Mesendoderm (in vitro differentiated cells): ENCODE results near the gene TUBB2A.

Experiments
- DNase-seq: peaks from one replicate; pipeline ENCODE4 v3.0.0; 2013
- H2AK5ac ChIP-seq: 2 replicates; pipeline ENCODE4 v1.6.1; 2013; ENCODE audit warnings: low read length, inconsistent platforms
- H2BK120ac ChIP-seq: 2 replicates; pipeline ENCODE4 v1.6.1; 2013; ENCODE audit warnings: low read depth, mild to moderate bottlenecking, low read length, moderate library complexity, mixed read lengths
- H2BK15ac ChIP-seq: replicated peaks from 2 replicates; pipeline ENCODE4 v1.6.1; 2013; ENCODE audit warnings: low read depth, mild to moderate bottlenecking, moderate library complexity
- H2BK5ac ChIP-seq: 2 replicates; pipeline ENCODE4 v1.6.1; 2013; ENCODE audit warnings: low read length, inconsistent platforms
- H3K18ac ChIP-seq: 2 replicates; pipeline ENCODE4 v1.6.1; 2013; ENCODE audit warnings: mild to moderate bottlenecking, low read length, mixed read lengths
- H3K23ac ChIP-seq: one replicate; pipeline ENCODE4 v1.6.1; 2013; ENCODE audit warnings: low read length
- H3K27ac ChIP-seq: 2 replicates; pipeline ENCODE4 v1.5.1; 2013; ENCODE audit warnings: low read depth, mild to moderate bottlenecking, inconsistent platforms, low read length, moderate library complexity
- H3K27me3 ChIP-seq: 2 replicates; pipeline ENCODE4 v1.6.1; 2013; ENCODE audit warnings: low read length, control low read depth, mild to moderate bottlenecking, inconsistent platforms; ENCODE audit not compliant: insufficient read depth, poor library complexity
- H3K36me3 ChIP-seq: 2 replicates; pipeline ENCODE4 v1.6.1; 2013; ENCODE audit warnings: low read length, inconsistent platforms; ENCODE audit not compliant: control insufficient read depth, insufficient read depth
- H3K4ac ChIP-seq: one replicate; pipeline ENCODE4 v1.6.1; 2013; ENCODE audit warnings: low read depth, mild to moderate bottlenecking, low read length, moderate library complexity
- H3K4me1 ChIP-seq: 2 replicates; pipeline ENCODE4 v1.6.1; 2013; ENCODE audit warnings: low read depth, low read length, inconsistent platforms; ENCODE audit not compliant: control insufficient read depth
- H3K4me2 ChIP-seq: 2 replicates; pipeline ENCODE4 v1.6.1; 2013; ENCODE audit warnings: low read length
- H3K4me3 ChIP-seq: 2 replicates; pipeline ENCODE4 v1.5.1; 2013; ENCODE audit warnings: mild to moderate bottlenecking, low read length
- H3K56ac ChIP-seq: one replicate; pipeline ENCODE4 v1.6.1; 2013; ENCODE audit warnings: low read length
- H3K79me1 ChIP-seq: 2 replicates; pipeline ENCODE4 v1.6.1; 2013; ENCODE audit warnings: low read length, inconsistent platforms
- H3K79me2 ChIP-seq: 2 replicates; pipeline ENCODE4 v1.6.1; 2013; ENCODE audit warnings: mild to moderate bottlenecking, low read length; ENCODE audit not compliant: control insufficient read depth, insufficient read depth
- H3K9ac ChIP-seq: 2 replicates; pipeline ENCODE4 v1.6.1; 2013; ENCODE audit warnings: low read length, inconsistent platforms
- H4K5ac ChIP-seq: one replicate; pipeline ENCODE4 v1.6.1; 2013; ENCODE audit warnings: low read length
- H4K8ac ChIP-seq: one replicate; pipeline ENCODE4 v1.6.1; 2013; ENCODE audit warnings: low read depth, mild to moderate bottlenecking, control low read depth, low read length, moderate library complexity
- WGBS: extraction: QIAGEN DNeasy Blood & Tissue Kit; methylation state at CpG from one replicate; pipeline ENCODE4 v1.1.7; 2013; ENCODE audit warnings: low lambda C conversion rate, missing lambda C conversion rate; ENCODE audit not compliant: insufficient coverage; ENCODE audit errors: extremely low coverage; 5-methylcytosine and 5-hydroxymethylcytosine counted together

Gene TUBB2A

DNA sequence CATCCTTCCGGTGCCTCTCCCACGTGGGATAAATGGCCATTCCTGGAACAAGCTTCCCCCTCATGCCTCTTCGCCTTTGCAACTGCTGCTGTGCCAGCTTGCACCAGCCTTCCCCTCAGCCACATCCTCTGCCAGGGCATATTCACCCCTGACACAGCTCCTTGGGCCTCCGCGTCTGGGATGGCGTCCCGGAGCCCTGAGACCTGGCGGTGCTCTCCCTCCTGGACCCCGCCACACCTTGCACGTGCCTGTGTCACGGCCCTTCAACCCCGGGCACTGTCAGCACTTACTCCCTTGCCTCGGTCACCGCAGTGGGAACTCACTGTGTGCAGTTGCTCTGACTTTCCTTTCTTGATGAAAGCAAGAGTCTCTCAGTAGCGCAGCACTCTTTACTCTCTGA is 25.6 kb downstream of the TUBB2A start:
- H2BK5ac ChIP-seq = no peak overlapping the region
- H3K79me1 ChIP-seq = no peaks in the 10 kb centered on the region
- H3K27ac ChIP-seq = no peak overlapping the region
- no peak overlapping the region for H2BK15ac ChIP-seq
- no peaks in the 10 kb centered on the region for H3K4me1 ChIP-seq
- H3K79me2 ChIP-seq = no peaks in the 10 kb centered on the region
- no peak overlapping the region for H3K9ac ChIP-seq
- no CpG with 5 or more reads among the region's 15 CpGs for WGBS
- no peaks in the 10 kb centered on the region for H3K27me3 ChIP-seq
- DNase-seq = no peak
- no peak overlapping the region for H3K4me3 ChIP-seq
- H3K56ac ChIP-seq = no peak overlapping the region
- H3K36me3 ChIP-seq = peaks cover 2% of the 10 kb centered on the region
- H3K23ac ChIP-seq = no peak overlapping the region
- no peak overlapping the region for H2BK120ac ChIP-seq
- H3K4me2 ChIP-seq = no peak overlapping the region
- H2AK5ac ChIP-seq = no peak overlapping the region
- no peak overlapping the region for H4K5ac ChIP-seq
- no peak overlapping the region for H4K8ac ChIP-seq
- H3K18ac ChIP-seq = no peak overlapping the region
- no peak overlapping the region for H3K4ac ChIP-seq

- H3K4me1 ChIP-seq = no peaks in the 10 kb centered on the region
- DNase-seq = no peak
- H3K79me2 ChIP-seq = no peaks in the 10 kb centered on the region
- H3K79me1 ChIP-seq = no peaks in the 10 kb centered on the region
- no CpG with 5 or more reads among the region's 15 CpGs for WGBS
- H3K56ac ChIP-seq = no peak overlapping the region
- H2AK5ac ChIP-seq = no peak overlapping the region
- no peak overlapping the region for H3K9ac ChIP-seq
- no peak overlapping the region for H4K8ac ChIP-seq
- no peak overlapping the region for H3K27ac ChIP-seq
- H2BK15ac ChIP-seq = no peak overlapping the region
- no peak overlapping the region for H3K4ac ChIP-seq
- peaks cover 2% of the 10 kb centered on the region for H3K36me3 ChIP-seq
- H3K27me3 ChIP-seq = no peaks in the 10 kb centered on the region
- no peak overlapping the region for H2BK5ac ChIP-seq
- H3K4me2 ChIP-seq = no peak overlapping the region
- no peak overlapping the region for H4K5ac ChIP-seq
- H3K23ac ChIP-seq = no peak overlapping the region
- H3K4me3 ChIP-seq = no peak overlapping the region
- H3K18ac ChIP-seq = no peak overlapping the region
- H2BK120ac ChIP-seq = no peak overlapping the region
Measured at GRCh38 chr6:3128356-3129108, 28.8 kb downstream of the TUBB2A start.

GRCh38 chr6:3125815-3126214 is 31.5 kb downstream of the TUBB2A start:
- Histone ChIP-seq H2AK5ac (no peak overlapping the region), H3K4ac (no peak overlapping the region), H3K79me2 (no peaks in the 10 kb centered on the region), H2BK15ac (no peak overlapping the region), H3K36me3 (peaks cover 2% of the 10 kb centered on the region), H3K4me3 (no peak overlapping the region), H3K27me3 (no peaks in the 10 kb centered on the region), H3K18ac (no peak overlapping the region), H3K56ac (no peak overlapping the region), H3K27ac (no peak overlapping the region), H3K9ac (no peak overlapping the region), H2BK120ac (no peak overlapping the region), H3K4me1 (no peaks in the 10 kb centered on the region), H3K79me1 (no peaks in the 10 kb centered on the region), H4K5ac (no peak overlapping the region), H3K23ac (no peak overlapping the region), H3K4me2 (no peak overlapping the region), H4K8ac (no peak overlapping the region), H2BK5ac (no peak overlapping the region)
- no CpG with 5 or more reads among the region's 2 CpGs for WGBS
- no peak for DNase-seq

DNA sequence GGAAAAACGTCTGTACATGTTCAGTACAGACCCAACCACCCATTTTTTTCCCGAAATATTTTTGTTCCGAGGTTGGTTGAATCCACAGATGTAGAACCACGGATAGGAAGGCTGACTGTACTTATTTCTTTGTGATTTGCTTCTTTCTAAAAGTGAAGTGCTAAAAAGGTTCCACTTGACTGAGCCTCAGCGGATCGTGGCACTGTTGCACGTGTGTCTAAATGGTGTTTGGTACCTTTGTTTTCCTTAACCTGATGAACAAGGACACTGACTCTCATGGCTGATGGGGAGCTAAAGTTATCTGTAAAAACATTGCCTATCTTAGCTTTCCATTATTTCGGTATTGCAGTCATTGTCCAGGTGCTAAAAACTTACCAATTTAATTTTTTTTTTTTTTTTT is 32.7 kb downstream of the TUBB2A start:
- WGBS = no CpG with 5 or more reads among the region's 8 CpGs
- Histone ChIP-seq H3K36me3 (peaks cover 2% of the 10 kb centered on the region), H3K4me2 (no peak overlapping the region), H3K27me3 (no peaks in the 10 kb centered on the region), H3K4me1 (no peaks in the 10 kb centered on the region), H2BK120ac (no peak overlapping the region), H3K4me3 (no peak overlapping the region), H3K4ac (no peak overlapping the region), H3K9ac (no peak overlapping the region), H2AK5ac (no peak overlapping the region), H3K23ac (no peak overlapping the region), H3K18ac (no peak overlapping the region), H3K27ac (no peak overlapping the region), H2BK15ac (no peak overlapping the region), H3K79me2 (no peaks in the 10 kb centered on the region), H3K79me1 (no peaks in the 10 kb centered on the region), H2BK5ac (no peak overlapping the region), H3K56ac (no peak overlapping the region), H4K8ac (no peak overlapping the region), H4K5ac (no peak overlapping the region)
- no peak for DNase-seq

DNA sequence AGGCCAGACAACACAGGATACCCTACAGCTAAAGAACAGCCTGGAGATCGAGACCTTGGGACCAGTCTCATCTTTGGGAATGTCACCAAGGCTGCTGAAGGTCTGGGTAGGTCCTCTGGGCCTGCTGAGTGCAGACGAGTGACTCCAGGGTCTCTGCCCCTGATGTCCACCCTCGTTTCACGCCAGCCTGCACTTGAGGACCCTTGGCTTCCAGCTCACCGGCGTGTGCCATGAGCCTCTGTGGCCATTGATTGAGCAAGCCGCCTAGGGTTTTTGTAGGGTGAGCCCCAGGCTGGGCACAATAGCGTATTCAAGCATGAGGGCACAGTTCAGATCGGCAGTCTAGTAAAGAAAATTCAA is 34.5 kb downstream of the TUBB2A start:
- Histone ChIP-seq H4K8ac (no peak overlapping the region), H3K4ac (no peak overlapping the region), H3K9ac (no peak overlapping the region), H3K27ac (no peak overlapping the region), H3K79me2 (peaks cover 4% of the 10 kb centered on the region), H2BK120ac (no peak overlapping the region), H3K27me3 (no peaks in the 10 kb centered on the region), H3K4me2 (no peak overlapping the region), H4K5ac (no peak overlapping the region), H3K4me3 (no peak overlapping the region), H3K36me3 (no peaks in the 10 kb centered on the region), H3K4me1 (no peaks in the 10 kb centered on the region), H2BK15ac (no peak overlapping the region), H3K23ac (peak overlapping the region; percentile 75), H2BK5ac (no peak overlapping the region), H2AK5ac (no peak overlapping the region), H3K18ac (no peak overlapping the region), H3K56ac (no peak overlapping the region), H3K79me1 (peaks cover 4% of the 10 kb centered on the region)
- DNase-seq = no peak
- no CpG with 5 or more reads among the region's 9 CpGs for WGBS

DNA sequence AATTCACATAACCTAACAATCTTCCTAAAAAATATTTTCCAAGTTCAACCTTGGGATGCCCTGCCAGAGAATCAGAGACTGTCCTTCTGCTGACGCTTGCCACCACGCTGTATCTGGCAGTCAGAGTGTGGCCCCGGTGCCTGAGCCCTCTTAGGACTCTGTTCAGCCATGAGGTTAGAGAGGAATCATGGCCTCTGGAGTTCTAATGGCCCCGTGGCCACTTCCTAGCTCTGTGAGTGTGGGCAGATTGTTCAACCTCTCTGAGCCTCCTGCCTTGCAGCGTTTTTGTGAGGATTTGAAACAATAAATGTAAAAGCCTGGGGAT is 36.6 kb downstream of the TUBB2A start:
- Histone ChIP-seq H3K27ac (no peak overlapping the region), H4K5ac (no peak overlapping the region), H2BK120ac (no peak overlapping the region), H2BK15ac (no peak overlapping the region), H3K36me3 (no peaks in the 10 kb centered on the region), H3K4me2 (no peak overlapping the region), H3K9ac (no peak overlapping the region), H3K4me3 (no peak overlapping the region), H3K56ac (no peak overlapping the region), H2BK5ac (no peak overlapping the region), H3K79me2 (peaks cover 4% of the 10 kb centered on the region), H3K79me1 (peaks cover 4% of the 10 kb centered on the region), H3K23ac (no peak overlapping the region), H2AK5ac (no peak overlapping the region), H4K8ac (no peak overlapping the region), H3K4ac (no peak overlapping the region), H3K27me3 (no peaks in the 10 kb centered on the region), H3K4me1 (no peaks in the 10 kb centered on the region), H3K18ac (no peak overlapping the region)
- DNase-seq = no peak
- no CpG with 5 or more reads among the region's 5 CpGs for WGBS
